ENCODE measurements around the gene PHF21B.
A peak's percentile ranks its signal among the peaks of the same experiment; 100 is the strongest.

The PHF21B gene

GRCh38 chr22:45007391-45008185 lies 2.2 kb downstream of the PHF21B start (continued):
- TF ChIP-seq, protein P1, sequence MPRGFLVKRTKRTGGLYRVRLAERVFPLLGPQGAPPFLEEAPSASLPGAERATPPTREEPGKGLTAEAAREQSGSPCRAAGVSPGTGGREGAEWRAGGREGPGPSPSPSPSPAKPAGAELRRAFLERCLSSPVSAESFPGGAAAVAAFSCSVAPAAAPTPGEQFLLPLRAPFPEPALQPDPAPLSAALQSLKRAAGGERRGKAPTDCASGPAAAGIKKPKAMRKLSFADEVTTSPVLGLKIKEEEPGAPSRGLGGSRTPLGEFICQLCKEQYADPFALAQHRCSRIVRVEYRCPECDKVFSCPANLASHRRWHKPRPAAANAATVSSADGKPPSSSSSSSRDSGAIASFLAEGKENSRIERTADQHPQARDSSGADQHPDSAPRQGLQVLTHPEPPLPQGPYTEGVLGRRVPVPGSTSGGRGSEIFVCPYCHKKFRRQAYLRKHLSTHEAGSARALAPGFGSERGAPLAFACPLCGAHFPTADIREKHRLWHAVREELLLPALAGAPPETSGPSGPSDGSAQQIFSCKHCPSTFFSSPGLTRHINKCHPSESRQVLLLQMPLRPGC (tag by site-specific recombination; IDR thresholded peaks at IDR 0.05) = no peak

DNA sequence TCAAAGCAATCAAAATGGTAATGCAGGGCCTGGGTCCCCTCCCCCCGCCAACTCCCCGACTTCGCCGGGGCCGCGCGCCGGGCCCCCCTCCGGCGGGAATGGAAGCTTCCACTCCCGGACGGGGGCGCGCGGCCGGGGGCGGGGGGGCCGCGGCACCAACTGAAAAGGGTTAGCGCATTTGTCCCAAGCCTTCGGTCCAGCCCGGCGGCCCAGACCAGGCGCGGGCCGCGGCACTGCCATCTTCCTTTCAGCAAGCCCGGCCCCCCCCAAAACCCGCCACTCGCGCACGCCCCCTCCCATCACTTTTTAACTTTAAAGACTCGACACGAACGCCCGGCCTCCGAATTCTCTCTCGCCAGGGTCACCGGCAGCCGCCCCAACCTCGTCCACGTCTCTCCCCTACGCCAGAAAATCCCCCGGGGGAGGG lies 2.8 kb downstream of the PHF21B start:
- Histone ChIP-seq H3K4me1 (ENCODE audit: control insufficient read depth, insufficient read depth, low read length) (0 out of 2 replicates have a peak, but pooled peaks cover 3% of the 10 kb centered on the region), H3K9me3 (ENCODE audit: control insufficient read depth, insufficient read depth, low read depth, low read length) (no peaks in the 10 kb centered on the region), H3K4me3 (ENCODE audit: low read depth, low read length) (peak overlapping the region; percentile 34), H3K27ac (ENCODE audit: extremely low read depth, low read depth, low read length) (no peak overlapping the region), H3K36me3 (ENCODE audit: control insufficient read depth in 2 of 2, insufficient read depth in 1 of 2, low read length in 2 of 2) (no peaks in the 10 kb centered on the region)
- ChIA-PET POLR2A (no interaction called here), CTCF (interaction anchor here (0.7 to 1.6 kb wide), 3 partner anchors 32 to 88 kb away, joined by 3 to 4 read pairs (median 4); no protein-coding TSS in a partner anchor)
- TF ChIP-seq EGR2 (tag by site-specific recombination; IDR thresholded peaks at IDR 0.05; ENCODE audit: low read depth) (peak; percentile 55), ZNF549 (tag by site-specific recombination; IDR thresholded peaks at IDR 0.05) (no peak), SCRT2 (tag by site-specific recombination; IDR thresholded peaks at IDR 0.05) (no peak), ZNF501 (tag by site-specific recombination; IDR thresholded peaks at IDR 0.05) (no peak), GLIS1 (tag by site-specific recombination; IDR thresholded peaks at IDR 0.05) (peak; percentile 32; the same call in 1 of the 2 replicates), ZSCAN30 (tag by site-specific recombination; IDR thresholded peaks at IDR 0.05) (0 out of 2 replicates have a peak, but pooled peaks have one; percentile 44), ZNF2 (tag by site-specific recombination; IDR thresholded peaks at IDR 0.05) (no peak), ZNF670 (tag by site-specific recombination; IDR thresholded peaks at IDR 0.05; ENCODE audit: low read depth) (no peak), SP2 (tag by site-specific recombination; IDR thresholded peaks at IDR 0.05) (peak; percentile 25; the same call in 1 of the 2 replicates), OVOL3 (tag by site-specific recombination; IDR thresholded peaks at IDR 0.05) (no peak), ZFP3 (tag by site-specific recombination; IDR thresholded peaks at IDR 0.05; ENCODE audit: low read depth) (no peak), ZNF76 (tag by site-specific recombination; IDR thresholded peaks at IDR 0.05; ENCODE audit: borderline replicate concordance, low read depth) (no peak; the same call in 1 of the 2 replicates), KLF9 (tag by site-specific recombination; IDR thresholded peaks at IDR 0.05; ENCODE audit: low read depth) (peak; percentile 52), YY2 (tag by site-specific recombination; IDR thresholded peaks at IDR 0.05) (0 out of 2 replicates have a peak, but pooled peaks have one; percentile 48), ZFHX2 (tag by site-specific recombination; conservative IDR thresholded peaks at IDR 0.05) (peak; percentile 67; the same call in 1 of the 2 replicates), ZNF692 (tag by site-specific recombination; IDR thresholded peaks at IDR 0.05) (peak; percentile 69), SP7 (tag by site-specific recombination; IDR thresholded peaks at IDR 0.05) (0 out of 2 replicates have a peak, but pooled peaks have one; percentile 30), ZNF398 (tag by site-specific recombination; IDR thresholded peaks at IDR 0.05) (peak; percentile 86), ZNF354C (tag by site-specific recombination; IDR thresholded peaks at IDR 0.05; ENCODE audit: borderline replicate concordance, low read depth) (no peak), KLF10 (tag by site-specific recombination; IDR thresholded peaks at IDR 0.05) (peak; percentile 65; the same call in 1 of the 2 replicates), ZEB2 (tag by site-specific recombination; IDR thresholded peaks at IDR 0.05) (0 out of 2 replicates have a peak, but pooled peaks have one; percentile 20)
- TF ChIP-seq, protein P2, sequence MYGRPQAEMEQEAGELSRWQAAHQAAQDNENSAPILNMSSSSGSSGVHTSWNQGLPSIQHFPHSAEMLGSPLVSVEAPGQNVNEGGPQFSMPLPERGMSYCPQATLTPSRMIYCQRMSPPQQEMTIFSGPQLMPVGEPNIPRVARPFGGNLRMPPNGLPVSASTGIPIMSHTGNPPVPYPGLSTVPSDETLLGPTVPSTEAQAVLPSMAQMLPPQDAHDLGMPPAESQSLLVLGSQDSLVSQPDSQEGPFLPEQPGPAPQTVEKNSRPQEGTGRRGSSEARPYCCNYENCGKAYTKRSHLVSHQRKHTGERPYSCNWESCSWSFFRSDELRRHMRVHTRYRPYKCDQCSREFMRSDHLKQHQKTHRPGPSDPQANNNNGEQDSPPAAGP (tag by site-specific recombination; IDR thresholded peaks at IDR 0.05) = no peak
- TF ChIP-seq, protein P3, sequence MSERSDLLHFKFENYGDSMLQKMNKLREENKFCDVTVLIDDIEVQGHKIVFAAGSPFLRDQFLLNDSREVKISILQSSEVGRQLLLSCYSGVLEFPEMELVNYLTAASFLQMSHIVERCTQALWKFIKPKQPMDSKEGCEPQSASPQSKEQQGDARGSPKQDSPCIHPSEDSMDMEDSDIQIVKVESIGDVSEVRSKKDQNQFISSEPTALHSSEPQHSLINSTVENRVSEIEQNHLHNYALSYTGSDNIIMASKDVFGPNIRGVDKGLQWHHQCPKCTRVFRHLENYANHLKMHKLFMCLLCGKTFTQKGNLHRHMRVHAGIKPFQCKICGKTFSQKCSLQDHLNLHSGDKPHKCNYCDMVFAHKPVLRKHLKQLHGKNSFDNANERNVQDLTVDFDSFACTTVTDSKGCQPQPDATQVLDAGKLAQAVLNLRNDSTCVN (tag by site-specific recombination; optimal IDR thresholded peaks at IDR 0.05) = peak; percentile 84

Measured in HEK293 (cell line).